HEK293 (cell line): ENCODE measurements around the gene EXD2.

Experiments used
- CTCF ChIA-PET: fragments of 350-600 bp; formaldehyde crosslinking; extraction: SDS; loops from one replicate; lab custom pipeline; 2021; ENCODE audit warnings: antibody characterized with exemption; lab: Yijun Ruan, JAX
- POLR2A ChIA-PET: fragments of 300-600 bp; formaldehyde crosslinking; extraction: SDS; loops from one replicate; lab custom pipeline; 2020; ENCODE audit warnings: antibody characterized with exemption, inconsistent platforms; lab: Yijun Ruan, JAX
- H3K27ac ChIP-seq: fragments of 200-500 bp; sonication (Bioruptor generic); 2 replicates; pipeline ENCODE4 v1.5.1; 2014; ENCODE audit warnings: low read depth, low read length, control low read depth, inconsistent platforms; ENCODE audit errors: extremely low read depth
- H3K36me3 ChIP-seq, 2 experiments: fragments of 200-500 bp in 1 of 2; sonication (Bioruptor generic) in 1 of 2; 1 replicate in 1 of 2; 2 replicates in 1 of 2; pipeline ENCODE4 v1.5.1; 2014 to 2017; ENCODE audit warnings: inconsistent platforms in 2 of 2, low read length in 2 of 2; ENCODE audit not compliant: control insufficient read depth in 2 of 2, insufficient read depth in 1 of 2
- H3K4me1 ChIP-seq: fragments of 200-500 bp; sonication (Bioruptor generic); 2 replicates; pipeline ENCODE4 v1.5.1; 2014; ENCODE audit warnings: mild to moderate bottlenecking, low read length, inconsistent platforms; ENCODE audit not compliant: control insufficient read depth, insufficient read depth
- H3K4me3 ChIP-seq: 2 replicates; pipeline ENCODE4 v1.5.1; 2011; ENCODE audit warnings: low read depth, mild to moderate bottlenecking, control low read depth, low read length, moderate library complexity
- H3K9me3 ChIP-seq: fragments of 200-500 bp; sonication (Bioruptor generic); 2 replicates; pipeline ENCODE4 v1.5.1; 2014; ENCODE audit warnings: low read depth, low read length, inconsistent platforms; ENCODE audit not compliant: control insufficient read depth, insufficient read depth
- GLIS1 ChIP-seq: fragments of 450-650 bp; formaldehyde crosslinking; IDR thresholded peaks from 2 replicates; pipeline ENCODE4 v1.5.1; 2016; ENCODE audit warnings: missing biosample characterization, missing genetic modification characterization
- HIC1 ChIP-seq: fragments of 450-650 bp; formaldehyde crosslinking; IDR thresholded peaks from 2 replicates; pipeline ENCODE4 v1.5.1; 2016; ENCODE audit warnings: missing biosample characterization, missing genetic modification characterization
- PRDM10 ChIP-seq: fragments of 450-650 bp; formaldehyde crosslinking; IDR thresholded peaks from 2 replicates; pipeline ENCODE4 v1.5.1; 2016; ENCODE audit warnings: missing biosample characterization, missing genetic modification characterization
- ZBTB10 ChIP-seq: fragments of 450-650 bp; formaldehyde crosslinking; IDR thresholded peaks from 2 replicates; pipeline ENCODE4 v1.5.1; 2016; ENCODE audit warnings: missing biosample characterization, missing genetic modification characterization
- ZBTB21 ChIP-seq: fragments of 450-650 bp; formaldehyde crosslinking; IDR thresholded peaks from 2 replicates; pipeline ENCODE4 v1.5.1; 2017; ENCODE audit warnings: missing biosample characterization, missing genetic modification characterization
- ZFP3 ChIP-seq: fragments of 450-650 bp; formaldehyde crosslinking; IDR thresholded peaks from 2 replicates; pipeline ENCODE4 v1.5.1; 2016; ENCODE audit warnings: low read depth, missing biosample characterization, missing genetic modification characterization
- ZFP37 ChIP-seq: fragments of 450-650 bp; formaldehyde crosslinking; IDR thresholded peaks from 2 replicates; pipeline ENCODE4 v1.5.1; 2016; ENCODE audit warnings: missing biosample characterization, missing genetic modification characterization
- ZFP69B ChIP-seq: fragments of 450-650 bp; formaldehyde crosslinking; IDR thresholded peaks from 2 replicates; pipeline ENCODE4 v1.5.1; 2016; ENCODE audit warnings: missing biosample characterization, missing genetic modification characterization
- ZNF19 ChIP-seq: fragments of 450-650 bp; formaldehyde crosslinking; IDR thresholded peaks from 2 replicates; pipeline ENCODE4; 2016; ENCODE audit warnings: missing biosample characterization, missing genetic modification characterization, low read depth
- ZNF280C ChIP-seq: fragments of 450-650 bp; formaldehyde crosslinking; IDR thresholded peaks from 2 replicates; pipeline ENCODE4 v1.5.1; 2016; ENCODE audit warnings: missing biosample characterization, missing genetic modification characterization
- ZNF423 ChIP-seq: fragments of 450-650 bp; formaldehyde crosslinking; IDR thresholded peaks from 2 replicates; pipeline ENCODE4 v1.5.1; 2016; ENCODE audit warnings: missing biosample characterization, missing genetic modification characterization
- ZNF518A ChIP-seq: fragments of 450-650 bp; formaldehyde crosslinking; conservative IDR thresholded peaks from 2 replicates; pipeline ENCODE4 v1.5.1; 2016; ENCODE audit warnings: low read depth, missing biosample characterization, missing genetic modification characterization
- ZNF580 ChIP-seq: fragments of 450-650 bp; formaldehyde crosslinking; IDR thresholded peaks from 2 replicates; pipeline ENCODE4 v1.5.1; 2016; ENCODE audit warnings: missing biosample characterization, missing genetic modification characterization
- ZSCAN18 ChIP-seq: fragments of 450-650 bp; formaldehyde crosslinking; IDR thresholded peaks from 2 replicates; pipeline ENCODE4 v1.5.1; 2016; ENCODE audit warnings: missing biosample characterization, missing genetic modification characterization

Gene EXD2

GRCh38 chr14:69156224-69156623 lies 35.1 kb upstream of the EXD2 start:
- no peak overlapping the region for H3K4me3 ChIP-seq
- CTCF ChIA-PET = no interaction called here
- POLR2A ChIA-PET = no interaction called here

More at GRCh38 chr14:69156224-69156623, 35.1 kb upstream of the EXD2 start:
- Histone ChIP-seq H3K36me3 (no peaks in the 10 kb centered on the region), H3K9me3 (no peaks in the 10 kb centered on the region), H3K27ac (no peak overlapping the region), H3K4me1 (peaks cover 3% of the 10 kb centered on the region; the same call in 1 of the 2 replicates)
- TF ChIP-seq HIC1 (tag by site-specific recombination) (no peak), ZNF423 (no peak), ZFP37 (tag by site-specific recombination) (no peak), GLIS1 (tag by site-specific recombination) (no peak), ZNF518A (tag by site-specific recombination) (no peak), ZBTB10 (tag by site-specific recombination) (no peak), ZNF580 (tag by site-specific recombination) (no peak), ZSCAN18 (tag by site-specific recombination) (no peak), ZNF280C (tag by site-specific recombination) (no peak), ZFP3 (tag by site-specific recombination) (no peak), ZBTB21 (no peak), ZNF19 (tag by site-specific recombination) (no peak), PRDM10 (tag by site-specific recombination) (no peak), ZFP69B (tag by site-specific recombination) (no peak)
